Kidney epithelial cell (primary cell): Measurements from ENCODE around the gene GABRA4. TPM values are rescaled to one million over a fixed set of nuclear protein-coding genes. Genes with fewer than 3 reads are reported as not detected.

ENCODE experiments used
- DNase-seq: peaks from one replicate; pipeline ENCODE4 v3.0.0-alpha.2; 2010; ENCODE audit warnings: low read depth
- H3K27me3 ChIP-seq: 2 replicates; pipeline ENCODE4 v1.6.0; 2011; ENCODE audit warnings: low read length; ENCODE audit not compliant: control insufficient read depth, insufficient read depth
- H3K36me3 ChIP-seq: 2 replicates; pipeline ENCODE4 v1.5.1; 2011; ENCODE audit warnings: low read length; ENCODE audit not compliant: control insufficient read depth, insufficient read depth
- H3K4me3 ChIP-seq: 2 replicates; pipeline ENCODE4 v1.5.1; 2011; ENCODE audit warnings: low read depth, mild to moderate bottlenecking, control low read depth, low read length
- CTCF ChIP-seq: IDR thresholded peaks from 2 replicates; pipeline ENCODE4 v1.5.1; 2011; ENCODE audit warnings: mild to moderate bottlenecking, moderate library complexity, low read length, control low read depth, inconsistent platforms; ENCODE audit not compliant: insufficient read depth, poor library complexity, severe bottlenecking
- total RNA-seq: library from RNA; depleted of rRNA; stranded (reverse); fragments of >200 nt; gene quantifications from 2 replicates; pipeline ENCODE4 v1.2.3, GENCODE V29; 2015

Gene GABRA4
- total RNA-seq, 1 donor from 2014 or later = not detected

GRCh38 chr4:46958742-46959488, 34.5 kb downstream of the GABRA4 start:
- Histone ChIP-seq H3K36me3 (no peaks in the 10 kb centered on the region), H3K4me3 (no peak overlapping the region), H3K27me3 (no peaks in the 10 kb centered on the region)
- TF ChIP-seq CTCF = no peak
- DNase-seq = no peak

- H3K36me3 ChIP-seq = no peaks in the 10 kb centered on the region
- no peaks in the 10 kb centered on the region for H3K27me3 ChIP-seq
- DNase-seq = no peak
- H3K4me3 ChIP-seq = no peak overlapping the region
- no peak for TF ChIP-seq CTCF
Observed at GRCh38 chr4:46956451-46956850, 36.9 kb downstream of the GABRA4 start.

GRCh38 chr4:46955601-46956000, 37.8 kb downstream of the GABRA4 start:
- TF ChIP-seq CTCF = no peak
- no peaks in the 10 kb centered on the region for H3K36me3 ChIP-seq
- H3K27me3 ChIP-seq = no peaks in the 10 kb centered on the region
- DNase-seq = no peak
- H3K4me3 ChIP-seq = no peak overlapping the region

GRCh38 chr4:46954643-46955042, 38.7 kb downstream of the GABRA4 start:
- no peaks in the 10 kb centered on the region for H3K27me3 ChIP-seq
- no peak for TF ChIP-seq CTCF
- no peaks in the 10 kb centered on the region for H3K36me3 ChIP-seq
- DNase-seq = no peak
- no peak overlapping the region for H3K4me3 ChIP-seq

GRCh38 chr4:46953564-46953963, 39.8 kb downstream of the GABRA4 start:
- Histone ChIP-seq H3K36me3 (no peaks in the 10 kb centered on the region), H3K4me3 (no peak overlapping the region), H3K27me3 (no peaks in the 10 kb centered on the region)
- DNase-seq = no peak
- TF ChIP-seq CTCF = no peak

- Histone ChIP-seq H3K36me3 (no peaks in the 10 kb centered on the region), H3K4me3 (no peak overlapping the region), H3K27me3 (no peaks in the 10 kb centered on the region)
- DNase-seq = no peak
- no peak for TF ChIP-seq CTCF
Observed at GRCh38 chr4:46952451-46952850, 40.9 kb downstream of the GABRA4 start.
